8988T (cell line): ENCODE data around the gene CST3.
"Not testable (repeated sequence)": the region's sequence is repeated elsewhere in the genome, so short reads cannot be mapped to it uniquely, and the experiment has no call there.

Experiments
- DNase-seq: peaks from one replicate; pipeline ENCODE4 v3.0.0; 2011

The CST3 gene

DNA sequence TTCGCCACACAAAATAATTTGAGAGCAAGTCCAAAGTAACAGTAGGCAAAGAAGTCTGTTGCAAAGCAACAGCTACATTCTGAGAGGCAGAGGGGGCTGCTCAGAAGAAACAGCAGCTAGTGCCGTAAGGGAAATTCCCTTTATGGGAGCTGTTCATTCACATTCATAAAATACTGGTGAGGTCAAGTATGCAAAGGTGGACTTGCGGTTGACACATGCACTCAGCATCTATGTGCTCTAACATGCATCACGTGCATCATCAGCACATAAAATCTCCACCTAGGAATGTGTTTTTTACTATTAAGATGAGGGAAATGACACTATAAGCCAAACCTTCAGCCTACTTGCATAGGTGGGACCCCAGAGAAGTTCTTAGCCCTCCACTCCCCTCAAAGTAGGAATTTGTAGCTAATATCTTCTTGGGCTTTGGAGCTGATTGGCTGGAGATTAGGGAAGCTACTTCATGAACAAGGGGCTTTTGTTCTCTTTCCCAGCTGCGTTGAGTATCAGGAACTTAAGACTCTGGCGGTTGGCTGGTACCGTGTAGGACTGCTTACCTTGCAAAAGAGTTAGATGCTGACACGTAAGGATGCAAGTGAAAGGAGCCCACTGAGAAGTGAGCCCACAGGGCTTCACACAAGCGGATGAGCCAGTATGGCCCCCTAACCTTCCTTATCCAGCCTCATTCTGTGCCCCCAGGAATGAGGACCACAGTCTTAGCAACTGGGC is 12.4 kb downstream of the CST3 start:
- DNase-seq, result no peak

DNA sequence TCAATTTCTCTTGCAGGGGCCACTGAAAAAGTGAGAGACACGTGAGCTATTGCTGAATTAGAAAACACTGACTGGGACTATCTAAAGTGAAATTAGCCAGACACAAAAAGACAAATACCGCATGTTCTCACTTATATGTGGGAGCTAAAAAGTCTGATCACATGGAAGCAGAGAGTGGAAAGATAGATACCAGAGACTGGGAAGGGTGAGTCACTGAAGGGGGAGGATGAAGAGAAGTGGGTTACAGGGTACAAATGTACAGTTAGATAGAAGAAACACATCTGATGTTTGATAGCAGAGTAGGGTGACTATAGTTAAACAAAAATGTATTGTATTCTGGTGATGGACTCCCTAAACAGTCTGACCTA is 13.4 kb downstream of the CST3 start:
- no peak for DNase-seq

DNA sequence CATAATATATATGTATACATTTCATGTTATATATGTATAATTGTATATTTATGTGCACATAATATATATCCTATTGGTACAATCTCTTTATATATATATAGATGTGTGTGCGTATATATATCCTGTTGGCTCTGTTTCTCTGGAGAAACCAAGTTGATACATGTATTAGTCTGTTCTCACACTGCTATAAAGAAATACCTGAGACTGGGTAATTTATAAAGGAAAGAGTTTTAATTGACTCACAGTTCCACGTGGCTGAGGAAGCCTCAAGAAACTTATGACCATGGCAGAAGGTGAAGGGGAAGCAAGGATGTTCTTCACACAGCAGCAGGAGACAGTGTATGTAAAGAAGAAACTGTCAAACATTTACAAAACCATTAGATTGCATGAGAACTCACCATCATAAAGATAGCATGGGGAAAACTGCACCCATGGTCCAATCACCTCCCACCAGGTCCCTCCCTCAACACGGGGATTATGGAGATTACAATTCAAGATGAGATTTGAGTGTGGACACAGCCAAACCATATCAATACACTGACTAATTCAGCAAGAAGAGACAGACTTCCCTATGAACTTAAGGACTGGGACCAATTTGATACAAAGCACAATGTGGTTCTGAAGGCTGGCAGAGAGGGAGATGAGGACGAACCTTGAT is 14.0 kb downstream of the CST3 start:
- no peak for DNase-seq

DNA sequence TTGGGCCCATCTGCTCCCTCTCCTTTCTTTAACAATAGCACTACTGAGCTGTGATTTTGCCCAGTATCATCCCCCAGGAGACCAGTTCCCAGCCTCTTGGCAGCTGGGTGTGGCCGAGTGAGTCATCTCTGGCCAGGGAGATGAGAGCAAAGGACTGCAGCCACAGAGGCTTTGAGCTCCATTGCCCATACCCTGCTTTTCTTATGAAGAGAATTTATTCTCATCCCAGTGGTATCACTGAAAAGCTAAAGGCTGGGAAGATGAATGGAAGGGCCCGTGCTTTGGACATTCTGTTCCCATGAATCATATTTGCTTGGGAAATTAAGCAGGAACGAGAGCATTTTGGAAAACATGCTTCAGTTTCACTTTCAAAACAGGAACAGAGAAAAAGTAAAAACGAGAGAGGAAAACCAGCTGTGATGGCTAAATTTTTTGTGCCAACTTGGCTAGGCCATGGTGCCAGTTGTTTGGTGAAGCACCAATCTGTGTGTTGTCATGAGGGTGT is 14.9 kb downstream of the CST3 start:
- DNase-seq, result no peak

DNA sequence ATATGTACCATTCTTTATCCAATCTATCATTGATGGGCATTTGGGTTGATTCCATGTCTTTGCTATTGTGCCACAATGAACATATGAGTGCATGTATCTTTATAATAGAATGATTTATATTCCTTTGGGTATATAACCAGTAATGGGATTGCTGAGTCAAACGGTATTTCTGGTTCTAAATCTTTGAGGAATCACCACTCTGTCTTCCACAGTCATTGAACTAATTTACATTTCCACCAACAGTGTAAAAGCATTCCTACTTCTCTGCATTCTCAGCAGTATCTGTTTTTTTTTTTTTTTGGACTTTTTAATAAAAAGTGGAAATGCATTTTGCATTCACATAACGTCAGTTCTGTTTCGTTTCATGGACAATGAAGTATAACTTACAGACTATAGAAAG is 15.4 kb downstream of the CST3 start:
- not testable (repeated sequence) for DNase-seq

DNA sequence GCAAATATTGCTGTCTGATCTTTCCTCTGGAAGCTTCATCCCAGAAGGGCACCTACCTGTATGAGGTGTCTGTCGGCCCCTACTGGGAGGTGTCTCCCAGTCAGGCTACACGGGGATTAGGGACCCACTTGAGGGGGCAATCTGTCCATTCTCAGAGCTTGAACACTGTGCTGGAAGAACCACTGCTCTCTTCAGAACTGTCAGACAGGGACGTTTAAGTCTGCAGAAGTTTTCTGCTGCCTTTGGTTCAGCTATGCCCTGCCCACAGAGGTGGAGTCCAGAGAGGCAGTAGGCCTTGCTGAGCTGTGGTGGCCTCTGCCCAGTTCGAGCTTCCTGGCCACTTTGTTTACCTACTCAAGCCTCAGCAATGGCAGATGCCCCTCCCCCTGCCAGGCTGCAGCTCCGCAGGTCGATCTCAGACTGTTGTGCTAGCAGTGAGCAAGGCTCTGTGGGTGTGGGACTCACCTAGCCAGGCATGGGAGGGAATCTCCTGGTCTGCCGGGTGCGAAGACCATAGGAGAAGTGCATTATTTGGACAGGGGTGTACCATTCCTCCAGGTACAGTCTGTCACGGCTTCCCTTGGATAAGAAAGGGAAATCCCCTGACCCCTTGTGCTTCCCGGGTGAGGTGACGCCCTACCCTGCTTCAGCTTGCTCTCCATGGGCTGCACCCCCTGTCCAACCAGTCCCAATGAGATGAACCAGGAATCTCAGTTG is 16.9 kb downstream of the CST3 start:
- DNase-seq, result not testable (repeated sequence)

DNA sequence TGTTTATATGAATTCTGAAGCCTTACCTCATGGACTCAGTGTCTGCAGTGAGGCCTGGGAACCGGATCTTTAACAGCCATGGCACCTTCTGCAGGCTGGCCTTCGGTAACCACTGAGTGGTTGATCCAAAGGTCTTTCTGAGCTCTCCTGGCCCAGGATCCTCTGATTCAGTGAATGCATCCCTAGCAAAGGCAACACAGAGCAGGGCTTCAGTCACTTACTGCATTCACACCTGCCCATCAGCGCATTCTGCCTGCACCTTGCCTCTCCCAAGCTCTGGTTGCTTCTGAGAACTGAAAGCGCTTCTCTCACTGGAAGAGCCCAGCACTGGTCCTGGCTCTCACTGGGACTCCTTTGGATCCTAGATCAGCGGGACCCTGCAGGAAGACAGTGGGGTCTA is 23.6 kb downstream of the CST3 start:
- DNase-seq, result no peak

DNA sequence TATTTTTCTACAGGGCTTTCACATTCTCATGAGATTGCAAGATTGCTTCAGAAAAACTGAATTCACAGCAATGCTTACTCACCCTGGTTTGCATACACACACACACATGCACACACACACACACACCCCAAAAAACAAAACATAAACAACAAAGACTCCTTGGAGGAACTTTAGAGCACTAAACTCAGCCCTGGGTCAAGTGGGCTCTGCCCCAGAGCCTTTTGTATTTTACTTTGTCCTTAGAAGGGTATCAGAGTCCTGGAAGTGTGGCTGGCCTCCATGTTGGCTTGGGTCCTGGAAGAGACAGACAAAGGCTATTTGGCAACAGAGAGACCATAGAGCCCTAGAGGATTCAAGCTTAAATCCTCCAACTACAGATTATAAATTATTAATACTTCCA is 24.1 kb downstream of the CST3 start:
- no peak for DNase-seq

DNA sequence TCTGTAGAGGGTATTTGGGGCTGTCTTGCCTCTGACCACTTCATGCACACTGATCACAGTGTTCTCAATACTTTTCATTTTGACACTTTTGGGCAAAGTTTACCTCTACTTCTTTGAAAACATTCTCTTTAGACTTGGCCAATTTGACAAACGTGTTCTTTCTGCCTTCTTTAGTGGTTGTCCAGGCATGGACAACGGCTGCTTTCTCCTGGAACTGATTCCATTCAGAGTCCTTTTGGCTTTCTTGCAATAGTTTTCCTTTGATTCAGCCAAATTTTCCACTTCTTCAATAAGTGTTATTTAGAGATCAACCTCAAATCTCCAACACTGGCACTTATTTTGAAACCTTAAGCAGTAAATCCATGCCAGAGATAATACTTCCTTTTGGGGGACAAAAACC is 25.4 kb downstream of the CST3 start:
- DNase-seq, result no peak

DNA sequence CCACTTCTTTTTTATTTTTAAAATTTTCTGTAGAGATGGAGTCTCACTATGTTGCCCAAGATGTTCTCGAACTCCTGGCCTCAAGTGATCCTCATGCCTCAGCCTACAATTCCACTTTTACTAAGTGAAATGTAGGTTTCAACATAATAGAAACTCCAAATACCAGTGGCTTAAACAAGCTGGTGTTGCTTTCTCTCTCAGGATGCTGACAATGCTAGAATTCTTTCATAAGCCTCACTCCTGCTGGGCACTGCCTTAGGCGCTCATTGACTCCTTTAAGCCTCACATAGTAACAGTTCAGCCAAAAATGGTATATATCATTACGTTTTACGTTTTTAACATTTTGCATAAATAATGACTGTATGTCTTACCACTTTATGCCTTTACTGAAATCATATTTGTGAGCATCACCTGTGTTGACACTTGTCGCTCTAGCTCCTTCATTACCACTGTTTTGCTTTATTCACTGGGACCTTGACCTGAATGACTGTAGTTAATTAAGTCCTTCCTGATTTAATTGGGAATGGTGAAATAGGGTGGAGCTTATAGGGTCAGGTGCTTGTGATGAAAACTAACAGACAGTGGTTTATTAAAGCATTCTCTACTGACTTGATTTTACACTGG is 28.2 kb downstream of the CST3 start:
- no peak for DNase-seq

DNA sequence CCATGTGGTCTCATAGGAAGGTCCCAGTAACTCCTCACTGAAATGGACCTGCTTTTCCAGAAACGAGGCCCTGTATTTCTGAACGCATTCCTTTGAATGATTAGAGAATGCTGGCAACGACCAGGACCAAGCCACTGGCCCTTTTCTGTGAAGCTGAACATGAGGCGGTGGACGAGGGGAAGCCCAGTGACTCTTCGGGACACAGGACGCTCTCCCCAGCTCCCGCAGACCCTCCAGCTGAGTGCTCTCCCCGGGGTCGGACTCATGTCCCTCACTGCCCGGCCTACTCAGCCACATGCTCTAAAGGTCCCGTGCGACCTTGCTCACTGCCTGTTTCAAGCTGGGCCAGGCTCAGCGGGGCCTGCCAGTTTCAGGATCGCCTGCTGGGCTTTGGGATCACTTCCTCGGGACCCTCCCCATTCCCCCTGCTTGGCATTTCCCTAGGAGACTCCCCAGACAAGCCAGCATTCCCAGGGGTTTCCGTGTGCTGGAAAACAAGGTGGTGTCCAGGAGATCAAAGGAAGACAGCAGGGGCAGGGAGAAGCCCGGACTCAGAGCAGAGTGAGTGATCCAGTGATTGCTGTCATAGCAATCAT is 29.4 kb downstream of the CST3 start:
- DNase-seq, result no peak

DNA sequence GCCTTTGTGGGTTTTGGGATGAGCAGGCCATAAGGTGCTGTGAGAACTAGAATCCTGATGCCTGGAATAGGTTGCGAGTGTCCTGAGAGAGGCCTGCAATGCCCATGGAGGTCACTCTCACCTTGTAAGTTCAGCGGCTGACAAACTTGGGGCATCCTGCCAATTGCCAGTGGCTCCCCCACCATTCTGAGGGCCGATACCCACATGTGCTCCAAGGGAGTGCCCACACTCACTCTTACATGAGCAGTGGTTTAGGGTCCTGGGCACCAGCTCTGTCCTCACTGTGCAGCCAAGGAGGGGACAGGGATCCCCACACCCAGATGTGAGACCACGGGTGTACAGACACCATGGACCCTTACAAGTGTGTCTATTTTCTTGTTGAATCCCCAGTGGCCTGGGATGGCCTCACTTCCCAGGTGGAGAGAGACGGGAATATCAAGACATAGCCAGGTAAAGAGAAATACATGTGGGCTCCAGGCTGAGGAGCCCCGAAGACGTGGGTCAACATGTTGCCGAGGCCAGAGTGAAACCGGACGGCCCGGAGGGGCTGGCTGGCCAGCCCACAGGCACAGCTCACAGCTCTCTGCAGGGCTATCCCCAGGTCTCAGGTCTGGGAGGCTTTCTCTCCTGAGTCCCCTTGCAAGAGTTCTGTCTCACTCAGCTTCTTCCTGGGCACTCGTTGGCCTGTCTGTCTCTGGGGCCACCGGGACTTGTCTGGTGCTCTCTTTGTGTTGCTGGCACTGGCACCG is 30.1 kb downstream of the CST3 start:
- DNase-seq, result no peak

DNA sequence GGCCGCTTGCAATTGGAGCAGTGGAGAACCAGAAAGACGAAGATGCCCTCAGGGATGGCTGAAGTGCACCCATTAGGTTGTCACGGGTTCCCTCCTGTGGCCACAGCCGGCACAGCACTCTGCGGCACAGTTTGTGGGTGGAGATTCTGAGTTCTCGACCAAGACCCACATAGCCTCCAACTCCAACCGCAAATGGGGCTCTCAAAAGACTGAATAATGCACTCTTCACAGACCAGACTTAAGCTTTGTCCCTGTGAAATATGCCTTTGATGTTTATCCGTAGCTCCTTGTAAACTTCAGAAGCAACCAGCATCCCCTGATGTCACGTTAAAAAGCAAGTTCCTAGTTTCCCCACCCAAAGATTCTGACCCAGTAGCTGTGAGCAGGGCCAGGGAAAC is 31.1 kb downstream of the CST3 start:
- DNase-seq, result peak; percentile 74

DNA sequence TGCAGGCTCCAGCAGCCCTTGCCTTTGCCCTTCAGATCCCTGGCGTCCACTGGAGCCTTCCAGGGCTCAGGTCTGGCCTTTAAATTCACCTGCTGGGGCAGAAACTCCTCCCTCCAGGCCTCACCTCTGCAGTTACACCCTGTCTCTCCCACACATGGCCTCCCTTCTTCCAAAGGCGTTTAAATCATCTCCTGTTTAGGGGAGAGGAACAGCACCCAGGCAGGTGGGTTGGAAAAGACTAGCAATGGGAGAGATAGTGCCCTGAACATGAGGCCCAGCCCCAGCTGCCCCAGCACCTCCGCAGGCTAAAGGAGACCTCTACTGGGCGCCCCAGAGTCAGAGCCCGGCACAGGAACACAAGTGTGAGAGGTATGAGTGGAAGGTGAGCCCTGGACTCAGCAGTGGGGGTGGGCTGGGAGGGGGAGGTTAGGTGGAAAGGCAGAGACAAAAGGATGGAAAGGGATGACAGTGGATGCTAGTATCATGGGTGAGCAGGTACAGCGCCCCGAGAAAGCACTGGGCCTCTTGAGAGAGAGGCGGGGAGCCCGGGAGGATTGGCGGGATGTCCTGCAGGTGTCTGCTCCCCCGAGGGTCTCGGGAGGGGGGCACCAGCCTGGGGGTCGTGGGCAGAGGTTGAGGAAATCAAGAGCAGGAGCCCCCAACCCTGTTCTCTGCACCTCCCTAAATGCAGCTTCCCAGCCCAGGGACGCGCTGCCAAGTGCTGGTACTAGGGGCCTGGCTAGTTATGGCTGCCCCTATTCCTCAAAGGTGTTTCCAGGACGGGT is 31.7 kb downstream of the CST3 start, which contains the start of gene CST9:
Gene CST9 (minus strand): TSS at position 51 of the 785 bp plus-strand sequence. CDS start 53 bp downstream, outside the sequence.
- DNase-seq, result no peak

DNA sequence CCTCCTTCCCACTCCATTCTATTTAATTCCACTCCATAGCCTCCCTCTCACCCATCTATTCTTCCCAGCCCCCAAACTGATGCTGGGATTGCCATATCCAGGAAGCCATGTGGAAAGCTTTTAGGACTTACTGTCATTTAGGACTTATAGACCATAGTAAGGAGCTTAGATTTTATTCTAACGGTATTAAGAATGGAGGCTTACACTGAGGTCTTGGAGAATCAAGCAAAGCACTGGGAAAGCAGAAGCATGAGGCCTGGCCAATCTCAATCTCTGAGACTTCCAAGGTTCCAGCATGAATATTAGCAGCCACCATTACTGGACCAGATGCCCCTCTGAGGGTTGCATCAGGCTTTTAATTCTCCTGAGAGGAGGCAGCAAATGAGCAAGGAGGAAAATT is 33.4 kb downstream of the CST3 start:
- no peak for DNase-seq

DNA sequence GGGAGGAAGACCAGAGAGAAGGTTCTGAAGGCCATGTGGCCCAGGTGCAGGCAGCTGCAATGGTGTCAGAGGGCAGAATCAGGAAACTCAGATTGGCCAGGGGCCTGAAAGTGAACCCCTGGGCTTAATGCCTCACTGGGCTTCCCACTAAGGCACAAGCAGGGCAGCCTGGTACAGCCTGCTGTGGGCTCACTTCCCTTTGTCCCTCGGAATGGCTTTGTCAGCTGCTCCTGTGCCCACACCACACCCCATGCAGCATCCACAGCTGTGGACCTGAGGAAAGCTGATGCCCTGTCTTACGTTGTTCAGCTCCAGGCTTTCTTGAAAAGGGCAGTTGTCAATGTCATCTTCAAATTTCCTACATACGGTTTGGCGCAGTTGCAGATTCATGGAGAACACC is 34.4 kb downstream of the CST3 start:
- DNase-seq, result no peak

DNA sequence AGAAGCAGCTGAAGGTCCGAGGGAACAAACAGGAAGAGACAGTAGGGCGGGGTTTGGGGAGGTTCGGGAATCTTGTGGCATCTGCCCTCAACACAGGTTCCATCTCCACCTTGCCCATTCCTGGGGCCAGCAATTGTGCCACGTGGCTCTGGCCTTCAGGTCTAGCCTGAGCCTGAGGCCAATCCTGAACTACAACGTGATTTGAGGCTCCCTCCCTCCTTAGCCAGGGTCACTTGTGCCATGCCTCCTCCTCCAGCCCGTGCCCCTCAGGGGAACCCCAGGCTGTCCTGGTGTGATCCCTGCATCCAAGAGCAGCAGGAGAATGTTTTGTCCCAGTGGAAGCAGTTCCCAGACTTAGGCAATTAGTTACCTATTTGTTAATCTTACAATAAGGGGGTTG is 35.1 kb downstream of the CST3 start:
- no peak for DNase-seq

DNA sequence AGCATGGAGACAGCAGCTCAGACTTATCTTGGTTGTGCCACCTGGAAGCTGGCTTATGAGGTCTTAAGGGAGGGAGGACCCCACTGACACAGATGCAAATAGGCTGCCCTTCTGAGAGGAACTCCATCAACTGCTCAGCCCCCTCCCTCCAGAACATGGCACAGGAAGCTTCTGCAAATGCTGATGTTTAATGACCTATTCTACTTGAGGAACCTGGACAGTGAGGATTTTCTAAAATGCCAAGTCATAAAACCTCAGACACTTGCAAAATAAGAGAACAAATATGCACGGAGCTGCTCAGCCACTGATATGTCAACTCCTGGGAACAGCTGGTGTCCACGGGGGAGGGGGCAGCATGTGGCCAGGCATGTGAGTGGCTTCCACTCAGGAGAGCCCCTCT is 35.5 kb downstream of the CST3 start:
- DNase-seq, result no peak

DNA sequence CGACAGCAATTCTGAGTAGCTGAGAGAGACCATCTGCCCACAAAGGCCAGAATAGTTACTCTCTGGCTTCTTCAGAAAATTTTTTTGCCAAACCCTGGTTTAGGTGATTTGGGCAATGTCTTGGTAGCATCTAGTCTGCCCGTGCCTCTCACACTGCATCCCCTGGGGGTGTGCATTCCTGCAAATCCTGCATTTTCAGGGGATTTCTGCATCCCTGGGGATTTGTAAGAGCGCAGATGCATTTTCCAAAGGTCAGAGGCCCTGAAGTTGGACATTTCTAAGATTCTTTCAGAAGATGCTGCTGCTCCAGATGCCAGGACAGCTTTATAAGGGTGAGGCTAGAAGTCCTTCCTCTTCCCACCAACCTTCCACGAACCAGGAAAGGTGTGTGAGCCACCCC is 36.0 kb downstream of the CST3 start:
- no peak for DNase-seq

DNA sequence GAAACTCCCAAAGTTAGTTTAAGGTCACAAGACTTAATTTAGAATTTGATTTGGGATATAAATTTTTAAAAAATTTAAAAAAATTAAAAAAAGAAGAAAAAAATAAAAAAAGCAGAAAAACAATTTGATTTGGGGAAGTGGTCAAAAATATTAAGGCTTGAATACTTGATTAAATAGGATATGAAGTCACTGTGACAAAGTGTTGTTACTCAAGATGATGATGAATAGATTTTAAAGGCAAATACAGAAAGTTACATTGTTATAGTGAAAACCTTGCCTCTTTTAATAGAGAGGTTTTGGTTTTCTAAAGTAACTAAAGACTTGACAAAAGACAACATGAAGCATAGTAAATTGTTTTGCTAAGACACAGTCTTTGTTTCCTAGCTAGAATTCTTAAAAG is 39.3 kb downstream of the CST3 start:
- DNase-seq, result no peak

DNA sequence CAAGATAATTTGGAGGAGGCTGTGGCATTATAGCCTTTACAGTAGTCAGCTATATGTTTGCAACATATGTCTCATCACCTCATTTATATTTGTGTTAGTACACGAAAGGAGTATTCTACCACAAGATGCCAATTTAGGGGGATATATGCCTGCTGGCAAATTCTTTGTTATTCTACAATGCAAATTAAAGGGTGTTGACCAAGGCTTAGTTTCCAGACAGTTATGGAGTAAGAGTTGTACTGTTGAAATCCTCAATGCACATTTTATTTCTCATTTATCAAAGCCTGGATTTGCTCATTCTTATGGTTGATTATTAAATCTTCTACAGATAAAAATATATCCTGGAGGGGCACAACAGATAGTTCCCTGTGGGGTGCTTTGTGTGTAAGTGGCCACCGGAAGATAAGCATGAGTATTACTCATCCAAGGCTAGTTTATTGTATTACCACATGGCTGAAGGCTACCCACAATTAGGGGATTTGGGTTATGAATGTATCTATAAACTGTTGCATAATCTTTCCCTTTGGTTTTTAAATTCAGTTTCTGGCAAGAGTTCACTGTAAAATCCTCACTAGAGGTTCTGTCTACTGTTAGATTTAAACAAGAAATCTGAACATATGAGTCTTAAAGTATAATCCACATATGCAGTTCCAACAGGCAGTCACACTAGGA is 41.0 kb downstream of the CST3 start:
- no peak for DNase-seq
